Right lobe of liver (tissue), 4 donors: ENCODE data around the gene HSPA4.

Experiments used
- CTCF ChIP-seq, 4 donors: fragments of 200-600 bp in 3 of 4; fragments of 450-650 bp in 1 of 4; IDR thresholded peaks; one replicate each; pipeline versions ENCODE4 v1.5.1 to v1.8.0; 2016 to 2022; ENCODE audit warnings: antibody characterized with exemption in 4 of 4, mild to moderate bottlenecking in 2 of 4
- POLR2A ChIP-seq: fragments of 450-650 bp; IDR thresholded peaks from one replicate; pipeline ENCODE4 v1.6.1; 2017; ENCODE audit warnings: antibody characterized with exemption, mild to moderate bottlenecking
- donor health status: DM: no; HTN: no; CAD: no.
- donor health status: DM: no; HTN: no; CAD: no.
- donor health status: DM: no; HTN: yes; CAD: no.

- TF ChIP-seq CTCF (IDR thresholded peaks at IDR 0.05), result no peak
- no peak for TF ChIP-seq POLR2A
Measured at GRCh38 chr5:133054697-133055471, 3.1 kb downstream of the HSPA4 start.
